Loucy (cell line): ENCODE measurements around the gene SLC9A3.
"Not testable (repeated sequence)": the region's sequence is repeated elsewhere in the genome, so short reads cannot be mapped to it uniquely, and the experiment has no call there.

ENCODE experiments used
- H2AFZ ChIP-seq: fragments of 200-600 bp; sonication (generic); 2 replicates; pipeline ENCODE4 v1.6.0; 2016; ENCODE audit warnings: antibody characterized with exemption, mild to moderate bottlenecking, low read length, moderate library complexity
- H3F3A ChIP-seq: fragments of 200-600 bp; 2 replicates; pipeline ENCODE4 v1.6.0; 2016; ENCODE audit warnings: antibody characterized with exemption, low read depth, mild to moderate bottlenecking
- H3K27me3 ChIP-seq: fragments of 200-600 bp; sonication (generic); 2 replicates; pipeline ENCODE4 v1.6.1; 2014; ENCODE audit warnings: low read length, mild to moderate bottlenecking; ENCODE audit not compliant: insufficient read depth, poor library complexity, severe bottlenecking
- H3K36me3 ChIP-seq: fragments of 200-600 bp; sonication (generic); 2 replicates; pipeline ENCODE4 v1.6.1; 2016; ENCODE audit warnings: low read length; ENCODE audit not compliant: insufficient read depth
- H3K4me1 ChIP-seq: fragments of 200-600 bp; sonication (generic); 2 replicates; pipeline ENCODE4 v1.5.1; 2014; ENCODE audit warnings: low read length, mild to moderate bottlenecking; ENCODE audit not compliant: insufficient read depth, poor library complexity, severe bottlenecking
- H3K4me2 ChIP-seq: fragments of 200-600 bp; sonication (generic); 2 replicates; pipeline ENCODE4 v1.6.0; 2014; ENCODE audit warnings: antibody characterized with exemption, low read length, low read depth, mild to moderate bottlenecking; ENCODE audit not compliant: poor library complexity, severe bottlenecking
- H3K4me3 ChIP-seq: fragments of 200-600 bp; sonication (generic); 2 replicates; pipeline ENCODE4 v1.5.1; 2014; ENCODE audit warnings: low read length, mild to moderate bottlenecking, mixed read lengths; ENCODE audit not compliant: poor library complexity, severe bottlenecking
- H3K79me2 ChIP-seq: fragments of 200-600 bp; sonication (generic); 2 replicates; pipeline ENCODE4 v1.6.1; 2014; ENCODE audit warnings: low read length; ENCODE audit not compliant: insufficient read depth
- H3K9ac ChIP-seq: fragments of 200-600 bp; sonication (generic); 2 replicates; pipeline ENCODE4 v1.6.0; 2014; ENCODE audit warnings: mild to moderate bottlenecking, low read depth, low read length, moderate library complexity; ENCODE audit not compliant: poor library complexity, severe bottlenecking
- H3K9me2 ChIP-seq: fragments of 200-600 bp; sonication (generic); replicated peaks from 2 replicates; pipeline ENCODE4 v1.6.1; 2016; ENCODE audit warnings: low read depth, low read length, mixed read lengths
- H3K9me3 ChIP-seq: fragments of 200-600 bp; sonication (generic); 2 replicates; pipeline ENCODE4 v1.6.1; 2014; ENCODE audit warnings: mild to moderate bottlenecking, antibody characterized with exemption, low read length, low read depth; ENCODE audit not compliant: insufficient read depth
- H4K20me1 ChIP-seq: fragments of 200-600 bp; sonication (generic); 2 replicates; pipeline ENCODE4 v1.6.0; 2014; ENCODE audit warnings: antibody characterized with exemption, low read length, mild to moderate bottlenecking; ENCODE audit not compliant: insufficient read depth, poor library complexity, severe bottlenecking
- CTCF ChIP-seq: fragments of 200-600 bp; sonication (generic); conservative IDR thresholded peaks from 2 replicates; pipeline ENCODE4 v1.5.1; 2014; ENCODE audit warnings: mild to moderate bottlenecking, antibody characterized with exemption, low read length
- EZH2phosphoT487 ChIP-seq: fragments of 200-600 bp; IDR thresholded peaks from 2 replicates; pipeline ENCODE4 v1.6.1; 2018; ENCODE audit warnings: antibody characterized with exemption, mild to moderate bottlenecking, moderate library complexity, borderline replicate concordance

Gene SLC9A3

GRCh38 chr5:488241-488640, 36.0 kb downstream of the SLC9A3 start:
- peaks cover 16% of the 10 kb centered on the region for H3K4me1 ChIP-seq
- H3F3A ChIP-seq, result no peaks in the 10 kb centered on the region
- no peak overlapping the region for H2AFZ ChIP-seq
- H3K36me3 ChIP-seq, result no peaks in the 10 kb centered on the region
- no peaks in the 10 kb centered on the region for H3K9me3 ChIP-seq
- no peaks in the 10 kb centered on the region for H4K20me1 ChIP-seq
- H3K9me2 ChIP-seq, result no peaks in the 10 kb centered on the region
- TF ChIP-seq EZH2phosphoT487 (no peak), CTCF (no peak)
- H3K4me2 ChIP-seq, result no peak overlapping the region
- no peaks in the 10 kb centered on the region for H3K79me2 ChIP-seq
- H3K27me3 ChIP-seq, result no peaks in the 10 kb centered on the region
- no peak overlapping the region for H3K4me3 ChIP-seq
- no peak overlapping the region for H3K9ac ChIP-seq

GRCh38 chr5:486597-486996, 37.7 kb downstream of the SLC9A3 start:
- not testable (repeated sequence) for H4K20me1 ChIP-seq, H2AFZ ChIP-seq, H3K4me3 ChIP-seq, H3K27me3 ChIP-seq, H3K9me2 ChIP-seq, H3K36me3 ChIP-seq, H3K9me3 ChIP-seq, H3K4me2 ChIP-seq, H3F3A ChIP-seq, H3K79me2 ChIP-seq, H3K9ac ChIP-seq
- peaks cover 21% of the 10 kb centered on the region for H3K4me1 ChIP-seq

DNA sequence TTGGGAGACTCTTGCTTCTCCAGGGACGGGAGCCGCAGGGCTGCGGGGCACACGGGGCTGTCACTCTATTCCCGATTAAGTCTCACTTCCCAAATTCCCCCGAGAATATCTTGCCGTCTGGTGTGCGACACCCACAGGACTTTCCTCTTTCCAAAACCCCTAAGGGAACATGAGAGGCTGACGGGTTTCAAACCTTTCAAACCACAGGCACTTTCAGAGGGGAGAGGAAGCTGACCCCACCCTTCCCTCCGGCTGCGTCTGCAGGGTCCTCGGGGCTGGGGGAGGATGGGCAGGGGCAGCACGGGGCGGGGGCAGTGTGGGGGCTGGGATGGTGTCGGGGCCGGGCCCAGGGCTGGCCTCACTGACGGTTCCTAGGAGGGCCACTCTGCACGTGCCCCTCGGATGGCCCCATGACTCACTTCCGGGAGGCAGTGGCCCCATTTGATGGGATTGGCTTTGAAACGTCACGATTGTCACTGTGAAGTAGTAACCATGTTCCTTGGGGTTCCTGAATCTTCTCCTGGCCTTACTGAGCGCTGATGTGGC, 38.2 kb downstream of the SLC9A3 start:
- H3K9ac ChIP-seq, result no peak overlapping the region

More for the DNA sequence above, 38.2 kb downstream of the SLC9A3 start:
- H3K79me2 ChIP-seq, result no peaks in the 10 kb centered on the region
- H2AFZ ChIP-seq, result no peak overlapping the region
- no peak overlapping the region for H3K4me3 ChIP-seq
- H3K9me2 ChIP-seq, result no peaks in the 10 kb centered on the region
- no peak for TF ChIP-seq CTCF
- TF ChIP-seq EZH2phosphoT487, result no peak
- no peaks in the 10 kb centered on the region for H3K36me3 ChIP-seq
- H3K4me1 ChIP-seq, result peaks cover 21% of the 10 kb centered on the region
- no peaks in the 10 kb centered on the region for H3F3A ChIP-seq
- H3K9me3 ChIP-seq, result no peaks in the 10 kb centered on the region
- H3K4me2 ChIP-seq, result no peak overlapping the region
- no peaks in the 10 kb centered on the region for H4K20me1 ChIP-seq
- H3K27me3 ChIP-seq, result no peaks in the 10 kb centered on the region
